Measurements from ENCODE around the gene HOXD10.

Gene HOXD10

GRCh38 chr2:176137252-176137580 is 20.6 kb downstream of the HOXD10 start:
- no peak for DNase-seq

GRCh38 chr2:176137906-176138305 is 21.3 kb downstream of the HOXD10 start:
- DNase-seq, result no peak

GRCh38 chr2:176138526-176138922 is 21.9 kb downstream of the HOXD10 start:
- DNase-seq, result no peak

GRCh38 chr2:176138923-176139660 is 22.5 kb downstream of the HOXD10 start:
- DNase-seq, result no peak

GRCh38 chr2:176139661-176140512 is 23.3 kb downstream of the HOXD10 start:
- DNase-seq, result no peak

GRCh38 chr2:176140513-176141317 is 24.1 kb downstream of the HOXD10 start:
- DNase-seq, result no peak

- DNase-seq, result no peak
Measured at GRCh38 chr2:176142281-176142680, 25.7 kb downstream of the HOXD10 start.

GRCh38 chr2:176145085-176145969 is 28.7 kb downstream of the HOXD10 start:
- no peak for DNase-seq

GRCh38 chr2:176146101-176146500 is 29.5 kb downstream of the HOXD10 start:
- DNase-seq, result no peak

GRCh38 chr2:176146645-176147044 is 30.1 kb downstream of the HOXD10 start:
- no peak for DNase-seq

GRCh38 chr2:176147210-176147799 is 30.7 kb downstream of the HOXD10 start:
- no peak for DNase-seq

- no peak for DNase-seq
Measured at GRCh38 chr2:176147800-176148496, 31.4 kb downstream of the HOXD10 start.

- no peak for DNase-seq
Measured at GRCh38 chr2:176148751-176149421, 32.3 kb downstream of the HOXD10 start.

GRCh38 chr2:176149481-176149938 is 32.9 kb downstream of the HOXD10 start:
- no peak for DNase-seq

GRCh38 chr2:176149939-176150583 is 33.5 kb downstream of the HOXD10 start:
- DNase-seq, result no peak

GRCh38 chr2:176150584-176151441 is 34.2 kb downstream of the HOXD10 start:
- no peak for DNase-seq

- DNase-seq, result no peak
Measured at GRCh38 chr2:176151442-176152287, 35.1 kb downstream of the HOXD10 start, which contains the start of gene HOXD4. TSS of gene HOXD4 (plus strand) at chr2:176151550. CDS start at chr2:176151634, 84 bp downstream.

All from cerebellar nuclear complex (tissue), 1 donor.